NCI-H187 (cell line): ENCODE measurements around the gene KIF6.
"Not testable (repeated sequence)": the region's sequence is repeated elsewhere in the genome, so short reads cannot be mapped to it uniquely, and the experiment has no call there.

Experiments
- DNase-seq, 2 experiments: peaks; one replicate each; lab custom pipeline; 2025; lab: John Stamatoyannopoulos, UW

Gene KIF6

DNA sequence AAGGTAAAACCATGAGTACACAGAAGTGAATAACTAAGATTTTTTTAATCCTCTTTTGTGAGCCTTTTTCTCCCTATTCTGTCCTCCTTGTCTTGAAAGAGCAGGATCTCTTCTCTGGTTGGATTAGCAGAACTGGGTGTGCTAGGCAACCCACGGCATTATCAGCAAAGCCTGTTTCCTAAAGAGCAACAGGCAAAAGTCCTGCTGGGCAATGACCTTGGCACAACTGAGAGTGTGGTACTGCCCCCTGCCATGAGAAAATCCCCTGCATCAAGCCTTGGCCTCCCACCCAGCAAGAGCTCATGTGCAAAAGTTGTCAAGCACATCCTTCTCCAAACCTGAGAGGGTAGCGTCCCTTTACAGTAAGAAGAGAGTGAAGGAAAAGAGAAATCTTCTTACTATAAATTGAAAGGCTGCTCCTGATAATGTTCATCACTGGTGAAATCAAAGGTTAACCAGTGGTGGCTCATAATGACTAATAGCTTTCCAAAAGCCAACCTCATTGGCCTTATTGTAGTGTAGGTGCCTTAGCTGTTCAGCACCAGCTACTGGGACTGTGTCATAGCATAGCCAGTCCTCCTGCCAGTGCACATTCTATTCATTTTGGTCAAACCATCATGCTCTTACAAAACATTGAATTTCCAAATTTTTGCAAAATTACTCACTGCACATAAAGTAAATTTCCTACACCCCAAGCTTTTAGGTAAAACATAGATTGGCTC is 17.1 kb downstream of the KIF6 start:
- DNase-seq, result no peak

DNA sequence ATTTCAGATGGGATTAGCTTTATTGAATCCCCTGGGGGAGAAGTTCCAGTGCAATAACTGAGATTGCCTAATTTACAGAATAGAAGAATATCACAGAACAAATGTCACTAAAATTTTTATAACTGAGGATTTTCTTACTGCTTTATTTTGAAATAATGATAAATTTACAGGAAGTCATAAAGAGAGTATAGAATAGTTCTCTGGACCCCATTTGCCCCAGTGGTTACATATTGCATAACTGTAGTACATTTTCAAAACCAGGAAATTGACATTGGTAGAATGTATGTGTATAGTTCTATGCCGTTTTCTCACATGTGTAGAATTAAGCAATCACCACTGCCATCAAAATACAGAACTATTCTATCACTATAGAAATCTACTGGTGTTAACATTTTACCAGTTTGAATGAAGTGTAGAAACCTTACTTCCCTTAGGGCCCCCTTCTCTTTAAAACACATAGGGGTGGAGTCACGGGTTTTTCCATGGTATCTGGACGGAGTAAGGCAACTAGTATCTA is 18.3 kb downstream of the KIF6 start:
- DNase-seq, result no peak

DNA sequence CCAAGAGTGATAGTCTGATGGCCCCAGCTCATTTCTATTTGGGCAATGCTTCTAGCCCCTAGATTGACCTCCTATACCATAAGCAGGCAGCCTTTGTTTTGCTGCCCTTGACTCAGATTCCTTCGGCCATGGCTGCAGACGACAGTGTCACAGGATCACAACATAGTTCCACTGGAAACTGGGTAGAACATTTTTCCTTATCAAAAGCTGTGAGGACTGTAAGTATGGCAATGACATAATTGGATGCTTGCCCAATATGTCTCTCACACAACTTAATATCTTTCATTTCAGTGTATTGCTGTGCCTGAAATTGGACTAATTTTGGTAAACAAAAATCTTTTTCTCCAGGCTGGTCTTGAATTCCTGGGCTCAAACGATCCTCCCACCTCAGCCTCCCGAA is 22.9 kb downstream of the KIF6 start:
- no peak for DNase-seq

DNA sequence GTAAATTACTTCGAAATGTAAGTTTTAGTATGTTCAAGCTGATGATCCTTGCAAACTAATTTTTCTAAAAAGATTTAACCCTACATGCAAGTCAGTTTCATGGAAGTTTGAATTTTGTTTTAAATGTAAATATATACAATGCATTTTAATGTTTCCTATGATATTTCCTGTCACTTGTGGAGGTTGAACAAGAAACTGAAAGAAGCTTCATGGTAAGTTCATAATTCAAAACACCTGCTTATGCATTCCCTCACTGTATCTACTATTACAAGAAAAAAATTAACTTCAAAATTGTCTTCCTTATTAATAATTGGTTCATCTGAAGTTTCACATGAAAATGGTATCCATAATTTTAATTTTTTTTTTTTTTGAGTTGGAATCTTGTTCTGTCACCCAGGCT is 24.8 kb downstream of the KIF6 start:
- DNase-seq, result no peak

DNA sequence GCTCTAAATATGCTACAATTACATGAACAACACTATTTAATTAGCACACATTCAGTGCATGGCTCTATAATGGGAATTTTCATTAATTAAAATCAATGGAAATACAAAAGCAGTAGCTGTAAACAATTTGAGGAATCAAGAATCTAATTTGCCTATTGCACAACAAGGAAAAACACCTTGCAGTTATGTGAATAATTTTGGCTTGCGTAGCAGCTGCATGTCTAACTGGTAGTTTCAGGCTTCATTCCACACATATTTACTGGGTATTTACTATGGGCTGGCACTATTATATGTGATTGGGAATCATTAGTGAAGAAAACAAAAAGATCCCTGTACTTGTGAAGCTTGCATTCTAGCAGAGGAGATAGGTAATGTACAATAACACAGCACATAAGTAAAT is 26.4 kb downstream of the KIF6 start:
- DNase-seq, result no peak

DNA sequence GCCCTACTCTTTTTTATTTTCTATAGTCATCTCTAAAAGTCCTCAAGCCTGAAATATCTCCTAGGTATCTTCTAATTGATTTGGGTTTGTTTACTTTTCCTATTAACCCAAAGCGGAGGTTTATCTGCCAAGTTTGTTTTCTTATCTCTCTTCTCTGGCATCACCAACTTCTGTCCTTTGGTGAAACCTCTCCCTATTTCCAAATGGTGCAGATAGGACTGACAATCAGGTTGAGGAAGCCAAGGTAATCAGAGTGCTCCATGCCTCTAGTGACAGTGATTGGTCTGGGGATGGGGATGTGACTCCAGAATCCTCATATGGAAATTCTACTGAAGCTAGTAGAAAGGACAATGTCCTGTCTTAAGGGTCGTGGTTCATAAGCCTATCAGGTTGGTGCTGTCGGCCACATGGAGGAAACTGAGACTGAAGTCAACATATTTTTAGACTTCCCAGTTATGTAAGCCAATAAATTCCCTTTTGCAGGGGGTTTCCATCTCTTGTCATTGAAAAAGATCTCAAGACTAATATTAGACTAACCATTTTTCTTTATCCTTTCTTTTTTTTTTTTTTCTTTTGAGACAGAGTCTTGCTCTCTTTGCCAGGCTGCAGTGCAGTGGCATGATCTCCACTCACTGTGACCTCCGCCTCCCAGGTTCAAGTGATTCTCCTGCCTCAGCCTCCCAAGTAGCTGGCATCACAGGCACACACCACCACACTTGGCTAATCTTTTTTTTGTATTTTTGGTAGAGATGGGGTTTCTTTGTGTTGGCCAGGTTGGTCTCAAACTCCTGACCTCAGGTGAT is 28.0 kb downstream of the KIF6 start:
- DNase-seq, result no peak

DNA sequence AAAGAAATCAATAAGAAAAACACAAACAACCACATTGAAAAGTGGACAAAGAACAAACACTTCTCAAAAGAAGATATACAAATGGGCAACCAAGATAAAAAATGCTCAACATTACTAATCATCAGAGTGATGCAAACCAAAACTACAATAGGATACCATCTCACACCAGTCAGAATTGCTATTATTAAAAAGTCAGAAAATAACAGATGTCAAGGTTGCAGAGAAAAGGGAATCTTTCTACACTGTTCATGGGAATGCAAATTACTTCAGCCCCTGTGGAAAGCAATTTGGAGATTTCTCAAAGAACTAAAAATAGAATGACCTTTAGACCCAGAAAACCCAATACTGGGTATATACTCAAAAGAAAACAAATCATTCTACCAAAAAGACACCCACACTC is 29.8 kb downstream of the KIF6 start:
- DNase-seq, result no peak

DNA sequence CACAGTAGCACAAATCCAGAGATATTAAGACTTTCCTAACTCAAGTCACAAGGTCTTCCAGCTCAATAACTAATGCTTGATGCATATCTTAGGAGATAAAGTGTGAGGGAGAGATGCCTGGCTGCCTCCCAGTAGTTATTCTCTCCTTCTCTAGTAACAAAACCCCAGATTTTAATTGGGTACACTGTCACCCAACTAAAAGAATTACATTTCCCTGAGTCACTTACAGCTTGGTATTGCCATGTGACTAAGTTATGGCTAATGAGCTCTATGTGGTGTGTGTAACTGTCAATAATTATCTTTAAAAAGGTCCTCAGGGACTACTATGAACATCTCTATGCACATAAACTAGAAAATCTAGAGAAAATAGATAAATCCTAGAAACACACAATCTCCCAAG is 32.0 kb downstream of the KIF6 start:
- no peak for DNase-seq

DNA sequence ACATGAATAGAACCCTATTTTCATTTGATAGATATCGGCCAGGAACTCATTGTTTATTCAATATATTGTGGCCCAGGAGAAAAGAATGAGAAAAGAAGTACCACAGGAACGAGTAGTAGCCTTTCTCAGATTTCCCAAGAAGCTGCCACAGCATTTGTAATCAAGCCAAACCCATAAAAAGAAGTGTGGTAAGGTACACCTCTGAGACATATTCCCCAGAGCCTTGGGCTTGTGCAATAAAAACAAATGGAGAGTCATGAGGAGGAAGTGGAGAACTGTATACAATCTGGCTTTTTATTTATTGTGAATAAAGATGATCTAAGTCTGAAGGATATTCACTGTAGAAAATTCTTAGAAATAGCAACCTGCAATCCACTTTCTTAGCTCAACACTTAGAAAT is 36.7 kb downstream of the KIF6 start:
- DNase-seq, result no peak

DNA sequence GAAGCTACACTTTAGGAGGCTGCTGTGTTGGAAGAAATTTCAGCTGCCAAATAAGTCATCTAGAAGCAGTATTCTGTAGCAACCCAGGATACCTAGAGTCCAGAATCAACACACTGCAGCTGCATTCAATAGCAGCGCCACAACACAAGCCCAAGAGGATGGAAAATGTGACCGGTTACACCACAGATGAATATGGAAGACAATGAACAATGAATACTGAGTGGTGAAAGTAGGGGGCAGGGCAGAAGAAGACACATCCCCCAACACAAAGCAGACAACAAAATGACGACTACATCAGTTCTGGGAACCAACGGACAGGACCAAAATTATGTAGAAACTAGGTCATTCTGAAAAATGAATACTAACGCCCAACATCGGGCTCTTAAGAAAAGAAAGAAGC is 38.2 kb downstream of the KIF6 start:
- DNase-seq, result no peak

DNA sequence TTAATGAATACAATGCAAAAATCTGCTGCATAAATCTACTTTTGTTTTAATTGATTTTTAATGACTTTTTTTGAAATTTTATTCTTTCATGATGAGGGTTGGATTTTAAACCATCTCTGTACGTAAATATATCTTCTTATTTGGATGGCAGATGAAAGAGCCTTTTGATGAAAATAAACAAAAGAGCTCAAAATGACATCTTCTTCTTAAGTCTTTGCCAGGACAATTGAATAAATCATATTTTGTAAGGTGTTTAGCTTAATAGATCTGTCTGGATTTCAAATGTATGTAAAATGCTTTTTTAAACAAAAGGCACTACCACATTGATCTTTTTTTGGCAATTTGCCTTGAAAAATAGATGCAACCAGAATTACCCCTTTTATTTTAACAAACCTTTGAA is 39.3 kb downstream of the KIF6 start:
- DNase-seq, result no peak

DNA sequence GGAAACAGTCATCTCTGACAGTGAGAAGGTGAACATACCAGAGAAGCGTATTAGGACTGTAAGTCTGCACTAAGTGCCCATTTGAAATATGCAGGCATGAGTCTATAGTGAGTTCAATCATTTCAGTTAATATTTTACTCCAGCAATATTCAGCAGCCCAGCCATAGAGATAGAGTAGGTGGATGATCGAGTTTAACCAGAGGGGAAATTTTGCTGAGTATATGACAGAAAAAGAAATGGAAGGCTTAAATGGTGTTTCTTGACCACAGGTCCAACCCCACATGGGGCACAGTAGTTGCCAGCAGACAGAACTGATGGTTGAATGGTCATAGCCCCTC is 39.8 kb downstream of the KIF6 start:
- DNase-seq, result no peak

DNA sequence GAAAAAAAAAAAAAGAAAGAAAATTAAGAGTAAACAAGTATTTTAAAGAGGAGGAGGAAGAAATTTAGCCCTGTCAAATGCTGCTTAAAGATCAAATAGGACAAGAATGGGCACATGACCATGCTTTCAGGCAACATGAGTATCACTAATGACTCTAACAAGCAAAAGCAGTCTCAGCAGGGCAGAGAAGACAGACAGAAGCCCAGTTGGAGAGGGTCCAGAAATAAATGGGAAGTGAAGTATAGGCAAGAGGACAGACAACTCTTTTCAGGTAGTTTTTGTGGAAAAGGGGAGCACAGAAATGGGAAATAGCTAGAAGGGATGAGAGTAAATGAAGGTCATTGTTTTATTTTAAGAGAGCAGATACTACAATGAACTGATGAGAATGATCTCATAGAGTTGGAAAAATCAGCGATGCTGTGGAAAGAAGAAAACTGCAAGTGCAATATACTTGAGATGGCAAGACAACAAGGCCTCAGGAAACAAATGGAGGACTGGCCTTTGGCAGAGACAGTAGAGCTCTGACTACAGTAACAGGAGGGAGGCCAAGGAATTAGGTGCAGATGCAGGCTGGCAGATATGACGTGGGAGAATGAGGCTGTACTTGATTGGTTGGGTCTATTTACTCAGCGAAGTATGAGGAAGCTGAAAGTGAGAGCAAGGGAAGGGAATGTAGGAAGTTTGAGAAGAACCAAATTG is 40.3 kb downstream of the KIF6 start:
- DNase-seq, result no peak

DNA sequence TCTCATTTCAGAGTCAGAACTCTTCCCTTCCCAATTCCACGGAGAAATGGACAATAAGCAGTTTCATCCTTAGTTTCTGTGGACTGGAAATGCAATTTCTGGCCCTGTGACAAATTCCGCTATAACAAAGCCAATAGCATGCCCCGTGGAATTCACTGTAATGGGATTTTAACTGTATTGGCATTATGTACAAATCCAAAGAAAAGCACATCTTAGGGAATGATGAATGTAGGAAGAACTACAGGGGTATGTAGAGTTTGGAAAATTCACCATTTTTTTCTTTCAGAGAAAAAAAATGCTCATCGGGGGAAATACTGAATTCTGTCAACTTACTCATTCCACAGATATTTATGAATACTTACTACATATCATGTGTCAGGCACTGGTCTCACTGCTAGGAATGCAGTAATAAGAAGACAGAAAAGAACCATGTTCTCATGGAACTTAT is 43.5 kb downstream of the KIF6 start:
- DNase-seq, result no peak

DNA sequence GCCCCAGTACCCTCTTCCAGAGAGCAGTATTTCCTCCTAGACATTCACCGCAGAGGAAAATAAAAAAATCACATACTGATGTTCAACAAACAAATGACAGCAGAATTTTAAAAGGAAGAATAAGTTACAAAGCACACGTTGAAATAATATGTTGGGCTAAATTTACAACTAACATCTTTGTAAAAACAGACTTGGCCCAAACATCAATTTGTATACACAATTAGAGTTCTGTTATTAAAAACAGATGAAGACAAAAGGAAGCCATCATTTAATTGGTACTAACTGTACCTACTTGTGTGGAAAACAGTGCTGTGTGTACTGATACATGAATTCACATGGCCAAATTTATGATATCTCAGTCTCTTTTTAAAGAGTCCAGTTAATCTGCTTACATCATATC is 46.3 kb downstream of the KIF6 start:
- DNase-seq, result no peak

DNA sequence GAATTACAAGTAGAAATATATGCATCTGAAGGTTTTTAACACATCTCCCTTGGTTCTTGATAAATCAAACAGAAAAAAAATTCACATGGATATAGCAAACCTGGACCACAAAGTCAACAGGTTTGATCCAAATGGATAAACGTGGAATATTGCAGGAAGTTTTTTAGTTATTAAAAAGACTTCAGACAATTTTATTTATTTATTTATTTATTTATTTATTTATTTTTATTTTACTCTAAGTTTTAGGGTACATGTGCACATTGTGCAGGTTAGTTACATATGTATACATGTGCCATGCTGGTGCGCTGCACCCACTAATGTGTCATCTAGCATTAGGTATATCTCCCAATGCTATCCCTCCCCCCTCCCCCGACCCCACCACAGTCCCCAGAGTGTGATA is 47.9 kb downstream of the KIF6 start:
- DNase-seq, result not testable (repeated sequence)

DNA sequence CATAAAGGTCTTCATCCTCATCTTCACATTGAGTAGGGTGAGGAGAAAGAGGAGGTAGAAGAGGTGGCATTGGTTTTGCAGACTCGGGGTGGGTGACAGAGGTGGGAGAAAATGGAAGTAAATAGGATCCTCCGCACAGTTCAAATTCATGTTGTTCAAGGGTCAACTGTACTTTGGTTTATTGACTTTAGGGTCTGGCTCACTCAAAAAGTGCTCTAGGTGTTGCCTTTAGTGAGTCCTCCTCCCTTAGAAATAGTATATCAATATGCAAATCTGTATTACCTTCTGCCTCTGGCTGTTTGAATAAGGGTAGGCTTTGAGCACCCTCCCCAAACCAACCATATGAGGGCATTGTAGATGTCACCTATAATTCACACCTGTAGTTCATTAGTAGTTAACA is 54.7 kb downstream of the KIF6 start:
- DNase-seq, result no peak

DNA sequence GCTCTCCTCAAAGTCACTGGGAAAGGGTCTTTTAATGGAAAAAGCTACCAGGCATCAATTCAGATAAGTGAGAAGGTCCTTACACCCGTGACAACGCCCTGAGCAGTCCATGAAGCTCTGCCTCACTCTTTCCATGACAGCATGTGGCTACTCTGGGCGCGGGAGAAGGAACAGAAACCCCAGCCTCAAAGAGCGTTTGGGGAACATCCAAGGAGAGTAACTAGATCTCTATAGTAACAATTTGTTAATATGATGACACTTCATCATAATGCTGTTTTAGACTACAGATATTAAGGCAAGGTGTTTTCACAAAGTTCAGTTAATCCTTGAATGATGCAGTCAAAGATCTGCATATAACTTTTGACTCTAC is 55.2 kb downstream of the KIF6 start:
- no peak for DNase-seq

DNA sequence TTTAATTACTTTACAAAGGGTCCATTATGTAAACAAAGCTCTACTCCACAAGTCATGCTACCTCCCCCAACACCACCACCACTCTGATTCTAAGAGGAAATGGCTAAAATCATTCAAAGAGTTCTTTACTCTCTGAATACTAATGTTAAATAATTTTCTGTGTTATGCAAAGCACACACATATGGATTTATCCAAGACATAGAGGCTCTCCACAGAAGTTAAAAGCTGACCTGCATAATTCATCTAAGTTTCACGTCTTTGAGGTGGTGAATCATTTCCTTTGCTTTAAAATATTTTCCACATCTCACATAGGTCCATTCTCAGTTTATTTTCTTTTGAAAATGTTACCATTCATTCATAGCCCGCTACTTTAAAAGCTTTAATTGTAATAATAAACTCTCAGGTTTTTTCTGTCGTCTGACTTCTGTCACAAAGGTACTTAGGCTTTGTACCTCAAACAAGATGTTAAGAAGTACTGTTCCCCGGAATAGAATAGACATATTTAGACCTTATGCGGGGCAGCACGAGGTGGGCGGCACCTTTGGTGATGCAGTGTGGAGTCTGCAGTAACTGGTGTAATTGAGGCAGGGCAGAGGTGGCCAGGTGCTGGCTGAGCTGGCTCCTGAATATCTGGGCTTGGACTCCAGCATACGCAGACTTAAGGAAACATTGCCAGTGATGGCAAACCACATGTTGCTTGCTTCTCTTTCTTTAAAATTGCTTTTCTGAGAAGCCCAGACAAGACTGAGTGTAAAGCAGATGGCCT is 55.8 kb downstream of the KIF6 start:
- no peak for DNase-seq

DNA sequence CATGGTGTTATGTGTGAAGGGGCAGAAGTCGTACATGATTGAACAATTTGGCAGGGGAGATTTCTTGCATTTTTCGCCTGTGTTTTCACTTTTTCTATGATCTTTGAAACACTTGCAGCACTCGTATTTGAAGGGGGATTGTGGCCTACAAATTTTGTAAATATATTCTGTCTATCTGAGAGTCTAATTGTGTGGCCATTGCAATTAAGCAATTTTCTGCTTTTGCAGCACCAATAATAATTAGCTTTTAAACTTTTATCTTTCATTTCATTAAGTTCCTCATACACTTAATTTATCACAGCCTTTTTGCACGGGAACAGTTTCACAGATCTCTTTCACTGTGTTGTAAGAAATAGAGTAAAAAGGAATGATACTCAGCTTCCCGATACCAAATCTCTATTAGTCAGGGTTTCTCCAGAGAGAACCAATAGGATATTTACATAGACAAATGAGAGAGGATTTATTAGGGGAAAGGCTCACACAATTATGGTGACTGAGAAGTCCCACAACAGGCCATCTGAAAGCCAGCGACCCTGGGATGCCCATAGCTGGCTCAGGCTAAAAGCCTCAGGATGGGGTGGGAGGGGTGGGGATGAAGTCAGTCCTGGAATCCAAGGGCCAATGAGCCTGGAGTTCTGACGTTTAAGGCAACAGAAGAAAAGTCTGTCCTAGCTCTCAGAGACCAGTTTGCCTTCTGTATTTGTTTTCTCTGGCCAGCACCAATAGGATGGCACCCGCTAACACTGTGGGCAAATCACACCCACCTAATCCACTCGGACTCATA is 58.3 kb downstream of the KIF6 start:
- DNase-seq, result no peak

DNA sequence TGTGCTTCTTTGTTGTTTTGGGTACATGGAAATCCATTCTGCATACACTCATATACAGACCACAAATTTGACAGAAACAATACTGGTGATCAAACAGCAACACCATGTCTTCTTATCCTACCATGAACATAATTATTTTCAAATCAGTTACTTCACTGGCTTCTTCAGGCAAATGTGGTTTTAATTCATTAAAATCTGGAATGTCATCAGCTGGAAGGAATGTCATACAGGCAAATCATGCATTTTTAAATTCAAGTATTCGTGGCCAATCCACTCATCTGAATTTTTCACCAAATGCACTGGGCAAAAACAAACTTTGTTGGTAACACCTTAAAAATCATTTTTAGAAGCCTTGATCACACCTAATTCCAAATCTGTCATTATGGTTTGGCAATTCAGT is 59.3 kb downstream of the KIF6 start:
- no peak for DNase-seq
